ENCODE results near the gene STK11IP. TPM values are rescaled to one million over a fixed set of nuclear protein-coding genes. Genes with fewer than 3 reads are reported as not detected.

STK11IP gene
- total RNA-seq, 4 donors from 2014 or later: 19.4 to 62.6 (median 51.5) TPM

GRCh38 chr2:219643788-219644398 is 46.2 kb downstream of the STK11IP start:
- Histone ChIP-seq H3K4me3 (no peak overlapping the region), H3K27me3 (no peaks in the 10 kb centered on the region), H3K9me3 (no peaks in the 10 kb centered on the region), H3K27ac (no peak overlapping the region), H3K4me1 (peaks cover 0 to 4% (median 0%) of the 10 kb centered on the region in 4 donors), H3K36me3 (no peaks in the 10 kb centered on the region)
- no peak for TF ChIP-seq CTCF (IDR thresholded peaks at IDR 0.05)
- TF ChIP-seq POLR2A (IDR thresholded peaks at IDR 0.05): no peak
- DNase-seq: peak in 1 of 3 donors; percentile 29

GRCh38 chr2:219644801-219645480 is 47.3 kb downstream of the STK11IP start:
- TF ChIP-seq POLR2A (IDR thresholded peaks at IDR 0.05) (no peak), CTCF (IDR thresholded peaks at IDR 0.05) (no peak)
- Histone ChIP-seq H3K27ac (no peak overlapping the region), H3K27me3 (no peaks in the 10 kb centered on the region), H3K4me3 (no peak overlapping the region), H3K36me3 (no peaks in the 10 kb centered on the region), H3K9me3 (no peaks in the 10 kb centered on the region), H3K4me1 (peaks cover 0 to 4% (median 0%) of the 10 kb centered on the region in 4 donors)
- peak in 2 of 3 donors; percentile 44 to 51 for DNase-seq

GRCh38 chr2:219645631-219646527 is 48.2 kb downstream of the STK11IP start:
- Histone ChIP-seq H3K36me3 (no peaks in the 10 kb centered on the region), H3K27ac (no peak overlapping the region), H3K9me3 (no peaks in the 10 kb centered on the region), H3K27me3 (no peaks in the 10 kb centered on the region), H3K4me1 (peaks cover 0 to 4% (median 0%) of the 10 kb centered on the region in 4 donors), H3K4me3 (no peak overlapping the region)
- TF ChIP-seq POLR2A (IDR thresholded peaks at IDR 0.05) (no peak), CTCF (IDR thresholded peaks at IDR 0.05) (no peak)
- peak in 1 of 3 donors; percentile 22 for DNase-seq

GRCh38 chr2:219648176-219648575 is 50.5 kb downstream of the STK11IP start:
- TF ChIP-seq POLR2A (IDR thresholded peaks at IDR 0.05) (no peak), CTCF (IDR thresholded peaks at IDR 0.05) (no peak)
- H3K9me3 ChIP-seq: no peaks in the 10 kb centered on the region
- H3K4me1 ChIP-seq: peaks cover 0 to 4% (median 0%) of the 10 kb centered on the region in 4 donors
- no peak overlapping the region for H3K27ac ChIP-seq
- no peak overlapping the region for H3K4me3 ChIP-seq
- H3K36me3 ChIP-seq: no peaks in the 10 kb centered on the region
- no peaks in the 10 kb centered on the region for H3K27me3 ChIP-seq
- no peak for DNase-seq

GRCh38 chr2:219648963-219649362 is 51.3 kb downstream of the STK11IP start:
- Histone ChIP-seq H3K27ac (no peak overlapping the region), H3K9me3 (no peaks in the 10 kb centered on the region), H3K4me3 (no peak overlapping the region), H3K27me3 (no peaks in the 10 kb centered on the region), H3K36me3 (no peaks in the 10 kb centered on the region), H3K4me1 (peaks cover 0 to 4% (median 0%) of the 10 kb centered on the region in 4 donors)
- TF ChIP-seq POLR2A (IDR thresholded peaks at IDR 0.05) (no peak), CTCF (IDR thresholded peaks at IDR 0.05) (no peak)
- DNase-seq: no peak
